ENCODE measurements around the gene FCRLB. TPM values are rescaled to one million over a fixed set of nuclear protein-coding genes. Genes with fewer than 3 reads are reported as not detected.

Gene FCRLB
- total and polyA plus RNA-seq, 9 of the 15 experiments (the other 6 are each of a cell fraction or from before 2014, with no cell fraction given): 0.20 to 4.6 (median 1.3) TPM

GRCh38 chr1:161727256-161727924, 6.0 kb downstream of the FCRLB start (continued):
- TF ChIP-seq NR2C2 (CRISPR knock-in tag; IDR thresholded peaks at IDR 0.05): no peak
- no peak; the same call in none of the 2 replicates for TF ChIP-seq NR2C2 (tag; IDR thresholded peaks at IDR 0.05)
- no peak for TF ChIP-seq ZNF274 (IDR thresholded peaks at IDR 0.05; ENCODE audit: borderline replicate concordance, low read depth, low read length)
- TF ChIP-seq, protein P1, sequence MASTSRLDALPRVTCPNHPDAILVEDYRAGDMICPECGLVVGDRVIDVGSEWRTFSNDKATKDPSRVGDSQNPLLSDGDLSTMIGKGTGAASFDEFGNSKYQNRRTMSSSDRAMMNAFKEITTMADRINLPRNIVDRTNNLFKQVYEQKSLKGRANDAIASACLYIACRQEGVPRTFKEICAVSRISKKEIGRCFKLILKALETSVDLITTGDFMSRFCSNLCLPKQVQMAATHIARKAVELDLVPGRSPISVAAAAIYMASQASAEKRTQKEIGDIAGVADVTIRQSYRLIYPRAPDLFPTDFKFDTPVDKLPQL (IDR thresholded peaks at IDR 0.05; ENCODE audit: extremely low read depth, insufficient read length): no peak
- peak; percentile 37 for TF ChIP-seq BRD9 (IDR thresholded peaks at IDR 0.05; ENCODE audit: low read depth, partially characterized antibody)
- TF ChIP-seq NFIC (IDR thresholded peaks at IDR 0.05): peak; percentile 22; the same call in 1 of the 2 replicates
- TF ChIP-seq BRF2 (IDR thresholded peaks at IDR 0.05; ENCODE audit: borderline replicate concordance, insufficient read depth, insufficient read length): no peak
- TF ChIP-seq, protein P2, sequence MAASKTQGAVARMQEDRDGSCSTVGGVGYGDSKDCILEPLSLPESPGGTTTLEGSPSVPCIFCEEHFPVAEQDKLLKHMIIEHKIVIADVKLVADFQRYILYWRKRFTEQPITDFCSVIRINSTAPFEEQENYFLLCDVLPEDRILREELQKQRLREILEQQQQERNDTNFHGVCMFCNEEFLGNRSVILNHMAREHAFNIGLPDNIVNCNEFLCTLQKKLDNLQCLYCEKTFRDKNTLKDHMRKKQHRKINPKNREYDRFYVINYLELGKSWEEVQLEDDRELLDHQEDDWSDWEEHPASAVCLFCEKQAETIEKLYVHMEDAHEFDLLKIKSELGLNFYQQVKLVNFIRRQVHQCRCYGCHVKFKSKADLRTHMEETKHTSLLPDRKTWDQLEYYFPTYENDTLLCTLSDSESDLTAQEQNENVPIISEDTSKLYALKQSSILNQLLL (CRISPR knock-in tag; IDR thresholded peaks at IDR 0.05; ENCODE audit: borderline replicate concordance): no peak
- TF ChIP-seq KDM1A (IDR thresholded peaks at IDR 0.05): no peak
- no peak for TF ChIP-seq HDAC6 (IDR thresholded peaks at IDR 0.05; ENCODE audit: low read depth, low read length)
- no peak for TF ChIP-seq PYGO2 (tag; IDR thresholded peaks at IDR 0.05)
- no peak for TF ChIP-seq ZNF184 (CRISPR knock-in tag; IDR thresholded peaks at IDR 0.05)
- no peak for TF ChIP-seq NBN (IDR thresholded peaks at IDR 0.05; ENCODE audit: low read depth)
- peak; percentile 36; the same call in 1 of the 2 replicates for TF ChIP-seq SMARCA4 (IDR thresholded peaks at IDR 0.05)
- no peak for TF ChIP-seq CBX8 (IDR thresholded peaks at IDR 0.05; ENCODE audit: borderline replicate concordance, extremely low read depth, low read depth, low read length, poor library complexity, severe bottlenecking)
- peak; percentile 50; the same call in 1 of the 2 replicates for TF ChIP-seq GTF2E2 (tag; IDR thresholded peaks at IDR 0.05)
- peak; percentile 66 for TF ChIP-seq KDM5B (IDR thresholded peaks at IDR 0.05; ENCODE audit: insufficient replicate concordance, low read depth, low read length)
- TF ChIP-seq TFE3 (CRISPR knock-in tag; IDR thresholded peaks at IDR 0.05): no peak
- TF ChIP-seq MITF (IDR thresholded peaks at IDR 0.05): no peak
- TF ChIP-seq NCOA6 (IDR thresholded peaks at IDR 0.05): peak; percentile 60; the same call in 1 of the 2 replicates
- TF ChIP-seq, protein P3, sequence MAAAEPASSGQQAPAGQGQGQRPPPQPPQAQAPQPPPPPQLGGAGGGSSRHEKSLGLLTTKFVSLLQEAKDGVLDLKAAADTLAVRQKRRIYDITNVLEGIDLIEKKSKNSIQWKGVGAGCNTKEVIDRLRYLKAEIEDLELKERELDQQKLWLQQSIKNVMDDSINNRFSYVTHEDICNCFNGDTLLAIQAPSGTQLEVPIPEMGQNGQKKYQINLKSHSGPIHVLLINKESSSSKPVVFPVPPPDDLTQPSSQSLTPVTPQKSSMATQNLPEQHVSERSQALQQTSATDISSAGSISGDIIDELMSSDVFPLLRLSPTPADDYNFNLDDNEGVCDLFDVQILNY (CRISPR knock-in tag; IDR thresholded peaks at IDR 0.05): 0 out of 2 replicates have a peak, but pooled peaks have one; percentile 48

Measured in K562 (cell line).